ENCODE results near the gene MMP14. TPM values are rescaled to one million over a fixed set of nuclear protein-coding genes. Genes with fewer than 3 reads are reported as not detected.
"Not testable (repeated sequence)": the region's sequence is repeated elsewhere in the genome, so short reads cannot be mapped to it uniquely, and the experiment has no call there.

The MMP14 gene
- total RNA-seq, 1 experiment from 2014 or later, result 17.8 TPM

- no peak overlapping the region for H3K4me3 ChIP-seq (replicated peaks in 1 of 2; ENCODE audit: low read depth in 1 of 2, low read length in 2 of 2)
- peaks cover 4 to 11% of the 10 kb centered on the region in 2 experiments; a peak in 3 of 4 replicates for H3K4me1 ChIP-seq (ENCODE audit: control insufficient read depth in 1 of 2, insufficient read depth in 2 of 2, low read length in 2 of 2)
- ChIA-PET CTCF (no interaction called here), POLR2A (no interaction called here), RAD21 (ENCODE audit: low non-redundant PET in 1 of 2, low total read pairs in 2 of 2, uncharacterized antibody in 2 of 2, unreplicated experiment in 2 of 2) (no interaction called here)
- no peak overlapping the region for H3K27ac ChIP-seq (ENCODE audit: low read depth, low read length)
- DNase-seq (ENCODE audit: low read depth, low spot score) (no peak), ATAC-seq (no peak)
- no peak overlapping the region for H3K4me2 ChIP-seq (ENCODE audit: low read length)
- no peaks in the 10 kb centered on the region for H3K9me2 ChIP-seq (ENCODE audit: insufficient read depth)
- no TSS peak for BruUV-seq (replicated peaks)
- H3K36me3 ChIP-seq (ENCODE audit: control insufficient read depth in 1 of 2, insufficient read depth in 2 of 2, low read length in 2 of 2), result no peaks in the 10 kb centered on the region
- TF ChIP-seq ELF1 (IDR thresholded peaks at IDR 0.05; ENCODE audit: borderline replicate concordance, low read depth), result no peak
- no peak for TF ChIP-seq EGR1 (IDR thresholded peaks at IDR 0.05; ENCODE audit: low read depth)
- TF ChIP-seq CEBPB (IDR thresholded peaks at IDR 0.05; ENCODE audit: low read depth), result no peak
- no peak for TF ChIP-seq POLR2AphosphoS5 (IDR thresholded peaks at IDR 0.05; ENCODE audit: low read depth, low read length)
- no peak for TF ChIP-seq MAX (IDR thresholded peaks at IDR 0.05)
- no peak for TF ChIP-seq TCF7L2 (IDR thresholded peaks at IDR 0.05; ENCODE audit: borderline replicate concordance, extremely low read depth, insufficient read depth, insufficient read length)
- no peak for TF ChIP-seq ZNF274 (IDR thresholded peaks at IDR 0.05; ENCODE audit: low read depth, low read length)
- no peak for TF ChIP-seq ATF3 (IDR thresholded peaks at IDR 0.05)
- no peak for TF ChIP-seq SRF (IDR thresholded peaks at IDR 0.05; ENCODE audit: low read depth)
- TF ChIP-seq RAD21 (IDR thresholded peaks at IDR 0.05; ENCODE audit: low read depth), result no peak
- no peak for TF ChIP-seq FOSL1 (IDR thresholded peaks at IDR 0.05; ENCODE audit: low read depth)
- no peak for TF ChIP-seq ZFX (IDR thresholded peaks at IDR 0.05)
- no peak for TF ChIP-seq EZH2 (IDR thresholded peaks at IDR 0.05)
- no peak for TF ChIP-seq ZBTB33 (IDR thresholded peaks at IDR 0.05; ENCODE audit: extremely low read depth, insufficient replicate concordance, low read length)
- intact Hi-C loops (cut with micrococcal nuclease), result no loop called here
- no peaks in the 10 kb centered on the region for H4K20me1 ChIP-seq (ENCODE audit: insufficient read depth)
- no peak overlapping the region for H2AFZ ChIP-seq (ENCODE audit: low read depth, low read length, poor library complexity, severe bottlenecking)
- H3K9me3 ChIP-seq (ENCODE audit: control insufficient read depth in 1 of 2, insufficient read depth in 1 of 2, low read depth in 1 of 2, low read length in 2 of 2), result no peaks in the 10 kb centered on the region
- no peaks in the 10 kb centered on the region for H3K79me2 ChIP-seq (ENCODE audit: insufficient read depth, low read length)
- no peak overlapping the region for H3K9ac ChIP-seq (ENCODE audit: low read length)
- H3K27me3 ChIP-seq (ENCODE audit: insufficient read depth, low read length), result no peaks in the 10 kb centered on the region
Measured at GRCh38 chr14:22803687-22803974, 32.8 kb upstream of the MMP14 start.

GRCh38 chr14:22805235-22805634 is 31.1 kb upstream of the MMP14 start:
- H3K79me2 ChIP-seq (ENCODE audit: insufficient read depth, low read length); H3K4me2 ChIP-seq (ENCODE audit: low read length); H3K27me3 ChIP-seq (ENCODE audit: insufficient read depth, low read length); intact Hi-C loops (cut with micrococcal nuclease); DNase-seq (ENCODE audit: low read depth, low spot score); H3K9me3 ChIP-seq (ENCODE audit: control insufficient read depth in 1 of 2, insufficient read depth in 1 of 2, low read depth in 1 of 2, low read length in 2 of 2); H2AFZ ChIP-seq (ENCODE audit: low read depth, low read length, poor library complexity, severe bottlenecking); H3K27ac ChIP-seq (ENCODE audit: low read depth, low read length); H3K9me2 ChIP-seq (ENCODE audit: insufficient read depth); RAD21 ChIA-PET (ENCODE audit: low non-redundant PET in 1 of 2, low total read pairs in 2 of 2, uncharacterized antibody in 2 of 2, unreplicated experiment in 2 of 2); POLR2A ChIA-PET; H3K36me3 ChIP-seq (ENCODE audit: control insufficient read depth in 1 of 2, insufficient read depth in 2 of 2, low read length in 2 of 2); ATAC-seq; BruUV-seq (replicated peaks); H3K4me3 ChIP-seq (replicated peaks in 1 of 2; ENCODE audit: low read depth in 1 of 2, low read length in 2 of 2); H4K20me1 ChIP-seq (ENCODE audit: insufficient read depth); H3K9ac ChIP-seq (ENCODE audit: low read length): not testable (repeated sequence)
- H3K4me1 ChIP-seq (ENCODE audit: control insufficient read depth in 1 of 2, insufficient read depth in 2 of 2, low read length in 2 of 2), result peaks cover 4 to 11% of the 10 kb centered on the region in 2 experiments; a peak in 3 of 4 replicates
- CTCF ChIA-PET, result interaction anchor here (1.2 kb wide), 1 partner anchor 246 kb away, joined by 3 read pairs; no protein-coding TSS in a partner anchor
